ENCODE results near the gene MAGI2. TPM values are rescaled to one million over a fixed set of nuclear protein-coding genes. Genes with fewer than 3 reads are reported as not detected.

Gene MAGI2
- total and polyA plus RNA-seq, 2 donors from 2014 or later: 4.4 to 9.0 TPM

DNA sequence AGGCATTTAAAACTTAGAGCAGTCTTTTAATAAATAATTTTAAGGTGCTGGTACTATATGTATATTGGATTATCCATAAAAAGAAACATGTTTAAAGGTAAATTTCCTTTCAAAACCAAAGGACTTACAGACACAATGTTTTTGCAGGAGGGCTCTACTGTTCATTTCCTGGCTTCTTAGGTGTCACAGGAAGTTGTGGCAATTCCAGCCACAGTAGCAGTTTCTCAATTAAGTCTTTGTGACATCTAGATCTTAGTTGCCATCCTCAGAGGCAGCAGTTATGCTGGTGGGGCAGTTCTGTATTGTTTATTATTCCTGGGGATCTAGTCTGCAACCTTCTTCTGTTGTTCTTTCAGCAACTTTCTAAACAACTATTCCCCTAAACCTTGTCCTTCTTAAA is 460.1 kb downstream of the MAGI2 start:
- Histone ChIP-seq H3K4me1 (ENCODE audit: control insufficient read depth in 2 of 3, insufficient read depth in 2 of 3, low read depth in 1 of 3, low read length in 3 of 3) (no peaks in the 10 kb centered on the region), H3K9ac (ENCODE audit: low read length in 3 of 3) (no peak overlapping the region), H3K4me3 (ENCODE audit: low read length in 3 of 3) (no peak overlapping the region), H3K27ac (ENCODE audit: low read depth in 2 of 2, low read length in 2 of 2) (no peak overlapping the region), H3K27me3 (ENCODE audit: control insufficient read depth, insufficient read depth, low read length) (no peaks in the 10 kb centered on the region), H3K36me3 (ENCODE audit: control insufficient read depth in 2 of 3, insufficient read depth in 3 of 3, low read length in 3 of 3) (no peaks in the 10 kb centered on the region), H3K9me3 (ENCODE audit: control insufficient read depth in 2 of 3, insufficient read depth in 1 of 3, low read length in 3 of 3) (no peaks in the 10 kb centered on the region)
- FAIRE-seq (no peak), DNase-seq (no peak)
- TF ChIP-seq CTCF (IDR thresholded peaks at IDR 0.05; ENCODE audit: borderline replicate concordance, extremely low read depth, insufficient read depth): no peak
- intact Hi-C loops (cut with DNase I): no loop called here

GRCh38 chr7:78985509-78985908 is 468.0 kb downstream of the MAGI2 start:
- H3K36me3 ChIP-seq (ENCODE audit: control insufficient read depth in 2 of 3, insufficient read depth in 3 of 3, low read length in 3 of 3): no peaks in the 10 kb centered on the region
- DNase-seq (no peak), FAIRE-seq (no peak)
- H3K27ac ChIP-seq (ENCODE audit: low read depth in 2 of 2, low read length in 2 of 2): no peak overlapping the region
- no peaks in the 10 kb centered on the region for H3K9me3 ChIP-seq (ENCODE audit: control insufficient read depth in 2 of 3, insufficient read depth in 1 of 3, low read length in 3 of 3)
- intact Hi-C loops (cut with DNase I): no loop called here
- no peaks in the 10 kb centered on the region for H3K4me1 ChIP-seq (ENCODE audit: control insufficient read depth in 2 of 3, insufficient read depth in 2 of 3, low read depth in 1 of 3, low read length in 3 of 3)
- H3K4me3 ChIP-seq (ENCODE audit: low read length in 3 of 3): no peak overlapping the region
- TF ChIP-seq CTCF (IDR thresholded peaks at IDR 0.05; ENCODE audit: borderline replicate concordance, extremely low read depth, insufficient read depth): no peak
- no peaks in the 10 kb centered on the region for H3K27me3 ChIP-seq (ENCODE audit: control insufficient read depth, insufficient read depth, low read length)
- H3K9ac ChIP-seq (ENCODE audit: low read length in 3 of 3): no peak overlapping the region

DNA sequence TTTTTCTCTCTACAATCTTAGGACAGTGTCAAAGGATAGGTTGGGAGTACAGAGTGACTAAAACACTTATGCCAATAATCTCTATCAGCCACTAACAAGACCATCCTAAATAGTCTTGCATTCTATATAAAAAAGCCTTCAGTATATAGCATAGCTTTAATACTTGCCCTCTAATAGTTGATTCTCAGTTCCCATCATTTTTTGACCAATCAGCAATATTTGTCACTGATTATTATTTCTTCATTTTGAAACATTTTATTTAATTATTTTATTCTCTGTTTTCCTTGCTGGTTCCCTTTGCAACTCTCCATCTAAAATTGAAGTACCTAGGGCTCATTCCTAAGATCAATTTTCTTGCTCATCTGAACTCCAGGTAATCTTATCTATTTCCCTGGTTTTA is 470.0 kb downstream of the MAGI2 start:
- intact Hi-C loops (cut with DNase I): no loop called here
- Histone ChIP-seq H3K9ac (ENCODE audit: low read length in 3 of 3) (no peak overlapping the region), H3K4me3 (ENCODE audit: low read length in 3 of 3) (no peak overlapping the region), H3K36me3 (ENCODE audit: control insufficient read depth in 2 of 3, insufficient read depth in 3 of 3, low read length in 3 of 3) (no peaks in the 10 kb centered on the region), H3K4me1 (ENCODE audit: control insufficient read depth in 2 of 3, insufficient read depth in 2 of 3, low read depth in 1 of 3, low read length in 3 of 3) (no peaks in the 10 kb centered on the region), H3K27me3 (ENCODE audit: control insufficient read depth, insufficient read depth, low read length) (no peaks in the 10 kb centered on the region), H3K27ac (ENCODE audit: low read depth in 2 of 2, low read length in 2 of 2) (no peak overlapping the region), H3K9me3 (ENCODE audit: control insufficient read depth in 2 of 3, insufficient read depth in 1 of 3, low read length in 3 of 3) (peaks cover 0 to 3% (median 0%) of the 10 kb centered on the region in 3 donors)
- FAIRE-seq (no peak), DNase-seq (no peak)
- no peak for TF ChIP-seq CTCF (IDR thresholded peaks at IDR 0.05; ENCODE audit: borderline replicate concordance, extremely low read depth, insufficient read depth)

DNA sequence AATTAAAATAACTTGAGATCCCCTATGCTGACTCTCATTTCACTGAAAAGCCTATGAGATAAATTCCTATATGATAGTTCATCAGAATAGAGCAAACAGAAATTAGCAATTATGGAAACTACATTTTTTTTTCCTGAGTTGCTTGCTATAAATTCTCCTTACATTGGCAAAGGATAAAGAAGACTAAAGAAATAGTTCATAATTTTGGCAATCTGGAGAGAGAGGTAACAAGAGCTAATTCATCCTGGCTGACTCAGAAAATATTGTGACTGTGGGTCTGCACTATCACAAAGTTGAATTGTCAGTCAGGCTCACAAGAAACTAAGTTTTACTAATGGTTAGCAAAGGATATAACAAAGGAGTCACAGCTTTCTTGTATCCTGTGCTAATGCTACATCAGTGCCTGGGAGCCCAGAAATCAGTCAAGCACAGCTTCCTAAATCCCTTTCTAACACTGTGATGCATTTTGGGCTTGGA is 483.0 kb downstream of the MAGI2 start:
- Histone ChIP-seq H3K4me1 (ENCODE audit: control insufficient read depth in 2 of 3, insufficient read depth in 2 of 3, low read depth in 1 of 3, low read length in 3 of 3) (no peaks in the 10 kb centered on the region), H3K27me3 (ENCODE audit: control insufficient read depth, insufficient read depth, low read length) (no peaks in the 10 kb centered on the region), H3K36me3 (ENCODE audit: control insufficient read depth in 2 of 3, insufficient read depth in 3 of 3, low read length in 3 of 3) (no peaks in the 10 kb centered on the region), H3K4me3 (ENCODE audit: low read length in 3 of 3) (no peak overlapping the region), H3K9ac (ENCODE audit: low read length in 3 of 3) (no peak overlapping the region), H3K9me3 (ENCODE audit: control insufficient read depth in 2 of 3, insufficient read depth in 1 of 3, low read length in 3 of 3) (no peaks in the 10 kb centered on the region), H3K27ac (ENCODE audit: low read depth in 2 of 2, low read length in 2 of 2) (no peak overlapping the region)
- DNase-seq (no peak), FAIRE-seq (no peak)
- intact Hi-C loops (cut with DNase I): no loop called here
- TF ChIP-seq CTCF (IDR thresholded peaks at IDR 0.05; ENCODE audit: borderline replicate concordance, extremely low read depth, insufficient read depth): no peak
